Rectal smooth muscle tissue (tissue), 1 donor: ENCODE measurements around the gene ANKS1A.

Experiments
- H3K27ac ChIP-seq: one replicate; pipeline ENCODE4 v1.7.0; 2013; ENCODE audit warnings: low read depth, low read length, inconsistent platforms
- H3K27me3 ChIP-seq: one replicate; pipeline ENCODE4 v1.7.0; 2013; ENCODE audit warnings: low read length; ENCODE audit not compliant: control insufficient read depth, insufficient read depth
- H3K36me3 ChIP-seq: one replicate; pipeline ENCODE4 v1.7.0; 2013; ENCODE audit warnings: low read length; ENCODE audit not compliant: control insufficient read depth, insufficient read depth
- H3K4me1 ChIP-seq: one replicate; pipeline ENCODE4 v1.7.0; 2013; ENCODE audit warnings: low read length; ENCODE audit not compliant: control insufficient read depth, insufficient read depth
- H3K4me3 ChIP-seq: one replicate; pipeline ENCODE4 v1.7.0; 2013; ENCODE audit warnings: low read length
- H3K9ac ChIP-seq: one replicate; pipeline ENCODE4 v1.7.0; 2013; ENCODE audit warnings: low read length

The ANKS1A gene

DNA sequence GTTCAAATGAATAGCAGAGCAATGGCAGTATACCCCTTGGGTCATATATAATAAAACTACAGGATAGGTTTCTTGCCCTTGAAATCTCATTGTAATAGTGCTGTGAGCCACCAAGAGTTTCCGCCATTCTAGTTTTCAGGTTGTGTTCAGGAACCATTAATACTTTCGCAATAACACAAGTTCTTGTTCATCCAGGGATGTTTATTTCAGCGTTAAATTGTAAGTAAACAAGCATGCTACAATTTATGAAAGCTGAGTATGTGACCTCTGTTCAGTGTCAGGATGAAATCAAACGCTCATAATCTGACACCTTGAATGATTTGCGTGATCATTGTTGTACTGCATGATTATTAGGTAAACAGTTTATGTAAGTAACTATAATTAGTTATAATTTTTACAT, 22.8 kb downstream of the ANKS1A start:
- Histone ChIP-seq H3K4me3 (no peak overlapping the region), H3K27ac (no peak overlapping the region), H3K9ac (no peak overlapping the region), H3K4me1 (no peaks in the 10 kb centered on the region), H3K36me3 (no peaks in the 10 kb centered on the region), H3K27me3 (no peaks in the 10 kb centered on the region)

DNA sequence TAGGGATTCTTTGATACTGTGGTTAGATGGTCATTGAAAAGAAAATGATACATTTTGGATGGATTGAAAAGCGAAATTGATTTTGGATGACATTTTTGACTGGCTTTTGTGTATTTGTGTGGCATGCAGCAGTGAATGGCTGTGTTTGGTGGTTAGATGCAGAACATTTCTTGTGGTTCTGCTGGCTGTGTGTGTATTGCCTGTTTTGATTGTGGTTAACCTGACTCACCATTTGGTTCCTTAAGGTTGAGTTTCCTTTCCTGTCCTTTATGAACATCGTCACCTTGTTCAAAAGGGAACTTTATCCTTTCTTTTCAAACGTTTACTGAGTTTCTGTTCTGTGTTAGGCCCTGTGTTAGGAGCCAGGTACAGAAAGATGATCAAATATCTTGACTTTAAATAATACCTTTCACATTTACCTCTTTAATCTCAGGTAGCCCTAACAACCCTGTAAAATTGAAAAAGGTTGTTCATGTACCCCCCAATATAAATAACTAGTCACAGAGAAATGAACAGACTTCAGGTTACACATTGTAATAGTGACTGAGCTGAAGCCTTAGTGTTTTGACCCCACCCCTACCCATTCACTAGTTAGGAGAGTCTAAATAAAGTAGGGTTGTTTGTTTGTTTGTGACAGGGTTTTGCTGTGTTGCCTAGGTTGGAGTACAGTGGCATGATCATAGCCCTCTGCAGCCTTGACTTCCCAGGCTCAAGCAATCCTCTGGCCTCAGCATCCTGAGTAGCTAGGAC, 23.8 kb downstream of the ANKS1A start:
- peaks cover 2% of the 10 kb centered on the region for H3K4me1 ChIP-seq
- H3K9ac ChIP-seq = no peak overlapping the region
- no peak overlapping the region for H3K27ac ChIP-seq
- H3K27me3 ChIP-seq = no peaks in the 10 kb centered on the region
- no peaks in the 10 kb centered on the region for H3K36me3 ChIP-seq
- no peak overlapping the region for H3K4me3 ChIP-seq

DNA sequence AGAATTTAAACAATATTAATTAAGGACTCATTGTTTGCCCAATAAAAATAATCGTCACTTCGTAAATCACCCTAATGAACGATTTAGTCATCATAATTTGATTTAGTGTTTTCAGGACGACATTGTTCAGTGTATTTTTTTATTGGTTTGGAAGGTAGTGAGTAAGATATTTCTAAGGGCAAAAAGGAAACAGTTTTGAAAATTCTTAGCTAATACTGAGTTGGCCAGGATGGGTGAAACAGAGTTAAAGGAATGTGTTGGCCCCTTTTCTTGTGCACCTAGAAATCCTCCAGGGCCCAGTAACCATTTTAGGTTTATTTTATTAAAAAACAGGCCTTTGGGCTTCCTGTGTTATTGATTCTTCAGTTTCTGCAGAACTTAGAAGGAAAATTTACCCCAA, 25.3 kb downstream of the ANKS1A start:
- H3K9ac ChIP-seq = no peak overlapping the region
- no peaks in the 10 kb centered on the region for H3K36me3 ChIP-seq
- H3K4me3 ChIP-seq = no peak overlapping the region
- no peaks in the 10 kb centered on the region for H3K27me3 ChIP-seq
- H3K4me1 ChIP-seq = peaks cover 2% of the 10 kb centered on the region
- no peak overlapping the region for H3K27ac ChIP-seq

DNA sequence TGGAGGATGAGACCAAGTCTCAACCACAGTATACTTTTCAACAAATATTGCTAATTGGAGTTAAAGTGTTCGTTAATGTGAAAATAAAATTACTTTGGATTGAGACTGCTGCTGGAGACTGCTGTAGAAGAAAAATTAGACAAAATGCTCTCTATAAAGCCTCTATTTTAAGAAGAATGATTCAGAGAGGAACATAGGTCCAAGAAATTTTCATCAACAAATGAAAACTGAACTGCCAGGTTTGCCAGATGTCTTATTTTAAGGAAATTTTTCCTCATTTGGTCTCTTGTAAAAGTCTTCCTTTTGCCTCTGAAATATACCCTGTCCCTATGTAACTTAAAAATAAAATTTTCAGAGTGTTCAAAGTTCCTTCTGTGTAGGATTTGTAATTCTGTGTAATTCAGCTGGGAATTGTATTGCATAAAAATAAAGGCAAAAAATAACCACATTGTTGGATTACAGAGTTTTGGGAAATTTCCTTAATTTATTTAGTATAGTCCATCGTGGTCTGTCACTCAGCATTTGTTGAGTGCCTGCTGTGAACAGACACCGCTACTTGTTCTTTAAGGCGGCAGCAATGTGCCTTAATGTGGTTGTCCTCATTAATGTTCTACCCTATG, 27.4 kb downstream of the ANKS1A start:
- peak overlapping the region; percentile 41 for H3K27ac ChIP-seq
- peaks cover 2% of the 10 kb centered on the region for H3K4me1 ChIP-seq
- no peak overlapping the region for H3K4me3 ChIP-seq
- no peak overlapping the region for H3K9ac ChIP-seq
- H3K27me3 ChIP-seq = no peaks in the 10 kb centered on the region
- H3K36me3 ChIP-seq = no peaks in the 10 kb centered on the region

DNA sequence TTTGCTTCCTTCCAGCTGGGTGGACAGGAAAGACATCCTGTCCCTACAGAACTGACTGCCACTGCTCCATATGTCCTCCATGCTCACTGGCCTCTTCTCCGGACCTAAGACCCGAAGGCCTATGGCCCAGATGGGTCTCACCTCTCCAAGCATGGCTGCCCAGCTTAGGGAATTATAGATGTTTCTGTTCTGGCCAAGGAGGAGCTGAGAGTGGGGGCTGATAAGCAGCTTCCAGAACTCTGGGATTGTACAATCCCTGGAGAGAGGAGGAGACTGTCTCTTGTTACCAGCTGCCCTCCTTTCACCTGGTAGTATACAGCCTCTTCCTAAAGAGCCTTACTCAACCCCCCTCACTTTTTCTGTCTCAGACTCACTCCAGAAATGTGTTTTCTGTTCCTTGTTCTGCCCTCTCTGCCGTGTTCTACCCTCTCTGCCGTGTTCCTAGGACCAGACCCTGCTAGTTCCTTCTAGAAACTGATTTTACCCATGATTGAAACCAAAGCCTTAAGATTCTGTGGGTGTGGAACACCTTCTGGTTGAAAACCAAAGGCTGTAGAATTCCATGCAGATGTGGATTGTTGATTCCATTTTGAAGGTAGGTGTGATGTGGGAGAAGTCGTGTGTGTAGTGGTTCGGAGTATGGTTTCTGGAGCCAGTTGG, 28.7 kb downstream of the ANKS1A start:
- Histone ChIP-seq H3K27me3 (no peaks in the 10 kb centered on the region), H3K27ac (no peak overlapping the region), H3K4me3 (no peak overlapping the region), H3K36me3 (no peaks in the 10 kb centered on the region), H3K9ac (no peak overlapping the region), H3K4me1 (peaks cover 2% of the 10 kb centered on the region)

DNA sequence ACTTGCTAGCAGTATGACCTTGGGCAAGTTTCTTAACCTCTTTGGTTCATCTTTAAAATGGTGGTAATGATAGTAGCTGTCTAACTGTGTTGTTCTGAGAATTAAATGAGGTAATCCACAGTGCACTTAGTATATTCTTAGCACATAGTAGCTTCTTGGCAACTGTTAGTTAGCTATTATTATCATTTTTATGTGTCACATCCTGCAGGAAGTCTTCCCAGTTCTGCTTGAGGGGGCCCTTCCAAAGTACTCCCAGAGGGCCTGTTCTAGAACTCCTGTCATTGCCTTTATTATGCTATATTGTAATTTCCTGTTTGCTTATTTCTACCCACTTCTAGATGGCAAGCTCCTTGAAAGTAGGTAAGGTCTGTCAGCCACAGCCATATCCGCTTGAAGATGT, 30.6 kb downstream of the ANKS1A start:
- H3K27me3 ChIP-seq = no peaks in the 10 kb centered on the region
- no peaks in the 10 kb centered on the region for H3K36me3 ChIP-seq
- no peak overlapping the region for H3K27ac ChIP-seq
- H3K4me3 ChIP-seq = no peak overlapping the region
- H3K9ac ChIP-seq = no peak overlapping the region
- H3K4me1 ChIP-seq = peaks cover 2% of the 10 kb centered on the region

DNA sequence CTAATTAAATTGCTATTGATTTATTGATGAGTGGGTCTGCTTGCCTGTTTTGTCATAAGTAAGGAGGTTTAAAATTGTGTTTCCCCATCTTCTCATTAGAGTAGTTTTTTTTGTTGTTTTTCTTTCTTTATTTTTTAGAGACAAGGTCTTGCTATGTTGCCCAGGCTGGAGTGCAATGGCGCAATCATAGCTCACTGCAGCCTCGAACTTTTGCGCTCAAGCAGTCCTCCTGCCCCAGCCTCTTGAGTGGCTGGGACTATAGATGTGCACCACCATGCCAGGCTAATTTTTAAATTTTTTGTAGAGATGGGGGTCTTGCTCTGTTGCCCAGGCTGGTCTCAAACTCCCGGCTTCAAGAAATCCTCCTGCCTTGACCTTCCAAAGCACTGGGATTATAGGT, 31.0 kb downstream of the ANKS1A start:
- no peaks in the 10 kb centered on the region for H3K27me3 ChIP-seq
- H3K4me3 ChIP-seq = no peak overlapping the region
- no peak overlapping the region for H3K27ac ChIP-seq
- no peaks in the 10 kb centered on the region for H3K36me3 ChIP-seq
- H3K9ac ChIP-seq = no peak overlapping the region
- H3K4me1 ChIP-seq = peaks cover 2% of the 10 kb centered on the region

DNA sequence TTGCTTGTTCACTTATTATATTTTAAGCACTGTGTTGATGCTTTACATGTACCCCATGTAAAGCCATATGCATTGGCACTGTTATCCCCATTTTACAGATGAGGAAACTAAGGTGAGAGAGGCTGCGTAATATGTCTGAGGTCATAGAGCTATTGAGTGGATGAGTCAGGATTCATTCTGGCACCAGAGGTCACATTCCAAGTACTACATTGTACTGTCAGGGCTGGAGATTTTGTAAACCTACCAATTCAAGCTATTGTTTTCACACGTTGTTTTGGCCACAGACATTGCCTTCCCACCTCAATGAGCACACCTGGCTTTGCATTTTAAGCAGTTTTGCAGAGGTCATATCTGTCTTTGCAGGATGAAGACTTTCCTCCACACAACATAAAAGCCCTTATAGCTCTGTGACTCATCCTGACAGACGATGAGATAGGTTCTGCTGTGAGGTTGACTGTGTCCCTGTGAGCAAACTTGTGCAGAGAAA, 33.2 kb downstream of the ANKS1A start:
- peaks cover 2% of the 10 kb centered on the region for H3K4me1 ChIP-seq
- H3K36me3 ChIP-seq = no peaks in the 10 kb centered on the region
- H3K4me3 ChIP-seq = no peak overlapping the region
- H3K27me3 ChIP-seq = no peaks in the 10 kb centered on the region
- H3K9ac ChIP-seq = no peak overlapping the region
- H3K27ac ChIP-seq = no peak overlapping the region

DNA sequence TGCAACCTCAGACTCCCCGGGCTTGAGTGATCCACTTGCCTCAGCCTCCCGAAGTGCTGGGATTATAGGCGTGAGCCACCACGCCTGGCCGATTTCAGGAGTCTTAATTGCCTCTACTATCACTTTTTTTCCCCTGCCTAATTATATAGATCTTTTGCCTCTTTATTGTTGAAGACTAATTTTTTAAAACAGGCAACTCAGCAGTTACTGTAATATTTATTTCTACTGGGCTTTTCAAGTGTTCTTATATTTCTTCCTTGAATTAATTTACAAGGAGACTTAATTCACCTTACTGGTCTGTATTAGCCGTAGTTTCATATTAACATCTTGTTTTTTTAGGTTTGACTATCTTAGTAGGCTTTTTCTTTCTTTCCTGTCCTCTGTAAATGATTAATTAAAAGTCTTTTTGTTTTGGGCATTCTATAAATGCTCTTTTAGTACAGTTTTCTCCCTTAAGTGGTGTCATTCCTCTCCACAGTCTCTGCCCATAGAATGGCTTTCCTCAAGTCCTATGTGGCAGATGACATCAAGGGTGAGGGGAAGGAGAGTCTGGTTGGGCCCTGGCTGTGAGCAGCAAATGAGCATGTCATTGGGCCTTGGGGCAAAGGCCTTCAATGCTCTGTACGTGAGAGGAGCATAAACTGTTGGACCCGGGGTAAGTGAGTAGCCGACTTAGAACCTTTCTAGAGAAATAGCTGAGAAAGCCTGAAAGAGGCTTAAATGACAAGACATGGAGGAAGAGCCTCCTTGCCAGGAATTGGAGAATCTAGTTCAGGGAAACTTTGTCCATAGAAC, 36.0 kb downstream of the ANKS1A start:
- H3K27ac ChIP-seq = no peak overlapping the region
- no peaks in the 10 kb centered on the region for H3K4me1 ChIP-seq
- no peaks in the 10 kb centered on the region for H3K27me3 ChIP-seq
- no peaks in the 10 kb centered on the region for H3K36me3 ChIP-seq
- H3K9ac ChIP-seq = no peak overlapping the region
- H3K4me3 ChIP-seq = no peak overlapping the region

DNA sequence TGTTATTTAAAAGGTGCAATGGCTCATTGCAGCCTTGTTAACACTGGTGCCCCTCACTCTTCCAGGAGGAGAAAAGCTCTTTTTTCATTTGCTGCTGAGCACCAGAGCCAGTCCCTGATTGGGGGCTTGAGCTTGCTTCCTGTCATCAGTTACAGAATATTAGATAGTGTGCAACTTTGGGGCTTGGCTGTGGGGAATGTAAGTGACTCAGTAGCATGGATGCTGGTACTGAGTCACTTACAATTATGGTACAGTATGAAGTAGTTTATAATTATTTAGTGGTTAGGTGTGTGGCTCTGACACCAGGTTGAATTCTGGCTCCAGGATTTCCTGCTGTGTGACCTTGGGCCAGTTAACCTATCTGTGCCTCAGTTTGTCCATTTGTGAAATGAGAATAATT, 37.6 kb downstream of the ANKS1A start:
- no peak overlapping the region for H3K27ac ChIP-seq
- H3K9ac ChIP-seq = no peak overlapping the region
- H3K4me3 ChIP-seq = no peak overlapping the region
- H3K4me1 ChIP-seq = no peaks in the 10 kb centered on the region
- no peaks in the 10 kb centered on the region for H3K36me3 ChIP-seq
- no peaks in the 10 kb centered on the region for H3K27me3 ChIP-seq

DNA sequence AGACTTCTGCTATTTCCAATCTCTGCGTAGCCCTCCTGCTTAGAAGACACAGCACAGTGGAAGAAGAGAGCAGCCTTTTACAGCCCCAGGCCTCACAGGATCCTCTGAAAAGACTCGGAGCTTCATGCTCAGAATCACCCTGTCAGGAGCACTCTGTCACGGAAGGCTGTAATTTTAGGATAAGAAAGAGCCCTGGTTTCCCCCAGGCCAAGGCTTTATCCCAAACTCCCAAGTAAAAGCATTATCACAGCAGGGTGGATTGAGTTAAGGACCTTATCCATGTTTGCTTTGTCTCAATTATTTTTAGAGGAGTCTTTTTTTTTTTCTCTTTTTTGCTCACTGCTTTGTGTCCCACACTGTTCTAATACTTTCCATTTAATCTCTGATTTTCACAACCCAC, 39.2 kb downstream of the ANKS1A start:
- H3K4me3 ChIP-seq = no peak overlapping the region
- H3K36me3 ChIP-seq = no peaks in the 10 kb centered on the region
- no peak overlapping the region for H3K9ac ChIP-seq
- H3K27me3 ChIP-seq = no peaks in the 10 kb centered on the region
- no peak overlapping the region for H3K27ac ChIP-seq
- H3K4me1 ChIP-seq = no peaks in the 10 kb centered on the region

DNA sequence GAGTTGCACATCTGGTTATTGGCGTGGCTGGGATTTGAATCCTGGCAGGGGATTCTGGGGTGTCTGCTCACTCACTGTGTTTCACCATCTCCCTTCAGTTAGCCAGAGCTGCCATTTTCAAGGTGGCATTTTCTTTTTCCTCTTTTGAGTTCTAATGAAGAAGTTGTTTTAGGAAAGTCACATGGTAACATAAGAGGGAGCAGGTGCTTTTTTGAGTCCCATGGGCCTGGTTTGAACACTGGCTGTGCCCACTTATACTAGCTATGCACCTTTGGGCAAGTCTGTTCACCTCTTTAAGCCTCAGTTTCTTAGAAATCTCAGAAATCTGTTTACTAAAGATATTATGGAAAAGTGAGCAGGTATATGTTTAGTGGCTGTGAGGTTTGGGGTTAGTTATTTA, 39.6 kb downstream of the ANKS1A start:
- H3K27ac ChIP-seq = no peak overlapping the region
- H3K4me1 ChIP-seq = no peaks in the 10 kb centered on the region
- H3K27me3 ChIP-seq = no peaks in the 10 kb centered on the region
- H3K36me3 ChIP-seq = no peaks in the 10 kb centered on the region
- no peak overlapping the region for H3K9ac ChIP-seq
- H3K4me3 ChIP-seq = no peak overlapping the region
